GM23338 (cell line): ENCODE results near the gene EIF4A3. TPM values are rescaled to one million over a fixed set of nuclear protein-coding genes. Genes with fewer than 3 reads are reported as not detected.

Experiments
- ATAC-seq: fragments of 200-7000 bp; cut with Tn5 transposase; 3 replicates; pipeline ENCODE4 v1.9.1; 2020
- DNase-seq: peaks from one replicate; pipeline ENCODE4 v3.0.0-alpha.2; 2015; ENCODE audit warnings: low spot score
- H2AFZ ChIP-seq: fragments of 200-600 bp; sonication (generic); 2 replicates; pipeline ENCODE4 v1.8.0; 2016; ENCODE audit warnings: antibody characterized with exemption, mild to moderate bottlenecking, moderate library complexity
- H3F3A ChIP-seq: fragments of 200-600 bp; sonication (generic); replicated peaks from 2 replicates; pipeline ENCODE4 v1.8.0; 2017; ENCODE audit warnings: antibody characterized with exemption, mixed run types, low read depth
- H3K27ac ChIP-seq: fragments of 200-600 bp; sonication (generic); 2 replicates; pipeline ENCODE4 v1.6.1; 2016; ENCODE audit warnings: low read depth
- H3K27me3 ChIP-seq: fragments of 200-600 bp; sonication (generic); 2 replicates; pipeline ENCODE4 v1.8.0; 2016; ENCODE audit warnings: mild to moderate bottlenecking, mixed run types, moderate library complexity; ENCODE audit not compliant: insufficient read depth
- H3K36me3 ChIP-seq: fragments of 200-600 bp; sonication (generic); 2 replicates; pipeline ENCODE4 v1.8.0; 2016; ENCODE audit warnings: mild to moderate bottlenecking; ENCODE audit not compliant: insufficient read depth
- H3K4me1 ChIP-seq: fragments of 200-600 bp; sonication (generic); 2 replicates; pipeline ENCODE4 v1.8.0; 2016; ENCODE audit warnings: mild to moderate bottlenecking, moderate library complexity; ENCODE audit not compliant: insufficient read depth
- H3K4me2 ChIP-seq: fragments of 200-600 bp; sonication (generic); 2 replicates; pipeline ENCODE4 v1.7.1; 2017; ENCODE audit warnings: mixed run types
- H3K4me3 ChIP-seq: fragments of 200-600 bp; sonication (generic); 2 replicates; pipeline ENCODE4 v1.6.1; 2016; ENCODE audit warnings: mixed run types
- H3K79me2 ChIP-seq: fragments of 200-600 bp; sonication (generic); replicated peaks from 2 replicates; pipeline ENCODE4 v1.8.0; 2017; ENCODE audit warnings: mild to moderate bottlenecking; ENCODE audit not compliant: insufficient read depth
- H3K9me2 ChIP-seq: fragments of 200-600 bp; sonication (generic); 2 replicates; pipeline ENCODE4 v1.8.0; 2017; ENCODE audit not compliant: insufficient read depth
- H4K20me1 ChIP-seq: fragments of 200-600 bp; sonication (generic); replicated peaks from 2 replicates; pipeline ENCODE4 v1.8.0; 2017; ENCODE audit warnings: mild to moderate bottlenecking; ENCODE audit not compliant: insufficient read depth
- H3K27ac Mint-ChIP-seq: 2 replicates; pipeline ENCODE4 v1.8.0; 2020; ENCODE audit warnings: inconsistent platforms, mild to moderate bottlenecking, moderate library complexity, mixed read lengths
- H3K27me3 Mint-ChIP-seq: 3 replicates; pipeline ENCODE4 v1.8.0; 2022; ENCODE audit warnings: low read depth, mild to moderate bottlenecking, moderate library complexity, mixed read lengths, inconsistent platforms; ENCODE audit not compliant: insufficient read depth, poor library complexity
- H3K36me3 Mint-ChIP-seq: 3 replicates; pipeline ENCODE4 v1.8.0; 2021; ENCODE audit warnings: low read depth, mild to moderate bottlenecking, inconsistent platforms, moderate library complexity, mixed read lengths
- H3K4me1 Mint-ChIP-seq: 3 replicates; pipeline ENCODE4 v1.8.0; 2020; ENCODE audit warnings: mild to moderate bottlenecking, inconsistent platforms, mixed read lengths
- H3K4me3 Mint-ChIP-seq: 3 replicates; pipeline ENCODE4 v1.8.0; 2021; ENCODE audit warnings: moderate library complexity, mild to moderate bottlenecking, inconsistent platforms, mixed read lengths
- H3K9me3 Mint-ChIP-seq: 3 replicates; pipeline ENCODE4 v1.8.0; 2020; ENCODE audit warnings: moderate library complexity, mild to moderate bottlenecking, inconsistent platforms, mixed read lengths
- CREB1 ChIP-seq: fragments of 250-450 bp; sonication (Bioruptor Pico); IDR thresholded peaks from 2 replicates; pipeline ENCODE4 v1.5.0; 2020; ENCODE audit warnings: low read depth, mild to moderate bottlenecking, moderate library complexity
- EZH2 ChIP-seq: fragments of 200-600 bp; sonication (generic); IDR thresholded peaks from one replicate; pipeline ENCODE4 v1.8.0; 2017; ENCODE audit warnings: antibody characterized with exemption, mild to moderate bottlenecking, low read depth; ENCODE audit not compliant: unreplicated experiment
- EZH2phosphoT487 ChIP-seq: fragments of 200-600 bp; sonication (generic); IDR thresholded peaks from one replicate; pipeline ENCODE4 v1.8.1; 2018; ENCODE audit warnings: antibody characterized with exemption; ENCODE audit not compliant: unreplicated experiment
- JUNB ChIP-seq: IDR thresholded peaks from one replicate; pipeline ENCODE4 v1.6.1; 2016; ENCODE audit warnings: antibody characterized with exemption; ENCODE audit not compliant: unreplicated experiment
- NANOG ChIP-seq: IDR thresholded peaks from 2 replicates; pipeline ENCODE4 v1.6.1; 2016; ENCODE audit warnings: antibody characterized with exemption, borderline replicate concordance
- POLR2AphosphoS5 ChIP-seq: IDR thresholded peaks from 2 replicates; pipeline ENCODE4 v1.6.1; 2016; ENCODE audit warnings: antibody characterized with exemption, low read depth
- STAT1 ChIP-seq: IDR thresholded peaks from one replicate; pipeline ENCODE4 v1.6.1; 2016; ENCODE audit warnings: antibody characterized with exemption; ENCODE audit not compliant: unreplicated experiment
- ZNF114 ChIP-seq: fragments of 250-450 bp; sonication (Bioruptor Pico); IDR thresholded peaks from 2 replicates; pipeline ENCODE4 v1.5.0; 2020; ENCODE audit warnings: mild to moderate bottlenecking, moderate library complexity
- ZNF331 ChIP-seq: fragments of 250-450 bp; sonication (Bioruptor Pico); IDR thresholded peaks from 2 replicates; pipeline ENCODE4 v1.5.0; 2020; ENCODE audit warnings: low read depth, mild to moderate bottlenecking, moderate library complexity
- polyA plus RNA-seq: library from polyadenylated mRNA; unstranded; fragments of >200 nt; fragmentation: Nextera tagmentation; extraction: Ambion mirVana; gene quantifications from 2 replicates; pipeline ENCODE4 v1.2.1, GENCODE V29; 2016
- total RNA-seq: library from RNA; depleted of rRNA; stranded (reverse); fragments of >200 nt; shearing (Covaris generic); gene quantifications from 2 replicates; pipeline ENCODE4 v1.2.3, GENCODE V29; 2014
- TF ChIP-seq, protein P1 (sequence below): IDR thresholded peaks from 2 replicates; pipeline ENCODE4 v1.6.1; 2016; ENCODE audit warnings: antibody characterized with exemption
- TF ChIP-seq, protein P2 (sequence below), 2 experiments: fragments of 200-600 bp in 1 of 2; sonication (generic) in 1 of 2; conservative IDR thresholded peaks; 2 replicates each; pipeline versions ENCODE4 v1.5.1 to v1.6.1; 2016 to 2017; ENCODE audit warnings: antibody characterized with exemption in 2 of 2, low read depth in 2 of 2, mild to moderate bottlenecking in 2 of 2, moderate library complexity in 1 of 2
- TF ChIP-seq, protein P3 (sequence below): fragments of 250-450 bp; sonication (Bioruptor Pico); IDR thresholded peaks from 2 replicates; pipeline ENCODE4 v1.5.0; 2020; ENCODE audit warnings: mild to moderate bottlenecking, moderate library complexity
- TF ChIP-seq, protein P4 (sequence below): IDR thresholded peaks from one replicate; pipeline ENCODE4 v1.6.1; 2018; ENCODE audit warnings: antibody characterized with exemption; ENCODE audit not compliant: unreplicated experiment

EIF4A3 gene
- total and polyA plus RNA-seq, 2 experiments from 2014 or later = 146 to 156 TPM

DNA sequence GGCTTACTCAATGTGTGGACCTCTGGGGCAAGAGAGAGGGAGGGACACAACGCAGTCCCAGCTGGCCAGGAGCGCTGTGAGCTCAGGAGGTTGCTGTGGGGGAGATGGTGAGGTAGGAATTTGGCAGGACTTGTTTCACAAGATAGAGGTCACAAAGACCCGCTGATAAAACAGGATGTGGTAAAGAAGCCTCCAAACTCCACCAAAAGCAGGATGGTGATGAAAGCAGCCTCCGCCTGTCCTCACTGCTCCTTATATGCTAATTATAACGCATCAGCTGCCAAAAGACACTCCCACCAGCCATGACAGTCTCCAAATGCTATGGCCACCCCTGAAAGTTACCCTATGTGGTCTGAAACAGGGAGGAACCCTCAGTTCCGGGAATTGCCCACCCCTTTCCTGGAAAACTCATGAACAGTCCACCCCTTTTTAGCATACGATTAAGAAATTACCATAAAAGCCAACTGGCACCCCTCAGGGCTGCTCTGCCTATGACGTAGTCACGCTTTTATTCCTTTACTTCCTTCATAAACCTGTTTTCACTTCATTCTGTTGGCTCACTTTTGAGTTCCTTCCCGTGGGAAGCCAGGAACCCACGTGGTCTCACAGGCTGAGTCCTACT is 5.3 kb upstream of the EIF4A3 start:
- no peak overlapping the region for H3K27ac ChIP-seq
- peak overlapping the region; percentile 23; the same call in 1 of the 2 replicates for H3K4me2 ChIP-seq
- peaks cover 32% of the 10 kb centered on the region for H3K9me3 Mint-ChIP-seq
- H3K79me2 ChIP-seq = peaks cover 18% of the 10 kb centered on the region
- H2AFZ ChIP-seq = no peak overlapping the region
- 0 out of 2 replicates have a peak, but pooled peaks cover 8% of the 10 kb centered on the region for H3F3A ChIP-seq
- H3K27me3 ChIP-seq = peaks cover 8% of the 10 kb centered on the region
- H3K4me1 ChIP-seq = peaks cover 24% of the 10 kb centered on the region
- H3K36me3 Mint-ChIP-seq = peaks cover 26% of the 10 kb centered on the region
- no peak overlapping the region for H3K4me3 ChIP-seq
- no peaks in the 10 kb centered on the region for H3K9me2 ChIP-seq
- peaks cover 11% of the 10 kb centered on the region for H3K36me3 ChIP-seq
- peaks cover 16% of the 10 kb centered on the region for H3K27me3 Mint-ChIP-seq
- peaks cover 36% of the 10 kb centered on the region for H3K4me1 Mint-ChIP-seq
- H4K20me1 ChIP-seq = peaks cover 6% of the 10 kb centered on the region; the same call in 1 of the 2 replicates
- ATAC-seq = no peak
- no peak for TF ChIP-seq JUNB
- TF ChIP-seq ZNF331 (CRISPR knock-in tag) = no peak
- TF ChIP-seq CREB1 = no peak
- no peak for TF ChIP-seq ZNF114 (CRISPR knock-in tag)
- TF ChIP-seq, protein P1, sequence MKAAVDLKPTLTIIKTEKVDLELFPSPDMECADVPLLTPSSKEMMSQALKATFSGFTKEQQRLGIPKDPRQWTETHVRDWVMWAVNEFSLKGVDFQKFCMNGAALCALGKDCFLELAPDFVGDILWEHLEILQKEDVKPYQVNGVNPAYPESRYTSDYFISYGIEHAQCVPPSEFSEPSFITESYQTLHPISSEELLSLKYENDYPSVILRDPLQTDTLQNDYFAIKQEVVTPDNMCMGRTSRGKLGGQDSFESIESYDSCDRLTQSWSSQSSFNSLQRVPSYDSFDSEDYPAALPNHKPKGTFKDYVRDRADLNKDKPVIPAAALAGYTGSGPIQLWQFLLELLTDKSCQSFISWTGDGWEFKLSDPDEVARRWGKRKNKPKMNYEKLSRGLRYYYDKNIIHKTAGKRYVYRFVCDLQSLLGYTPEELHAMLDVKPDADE = no peak
- no peak for TF ChIP-seq EZH2
- TF ChIP-seq POLR2AphosphoS5 = no peak
- TF ChIP-seq STAT1 = no peak
- TF ChIP-seq, protein P2, sequence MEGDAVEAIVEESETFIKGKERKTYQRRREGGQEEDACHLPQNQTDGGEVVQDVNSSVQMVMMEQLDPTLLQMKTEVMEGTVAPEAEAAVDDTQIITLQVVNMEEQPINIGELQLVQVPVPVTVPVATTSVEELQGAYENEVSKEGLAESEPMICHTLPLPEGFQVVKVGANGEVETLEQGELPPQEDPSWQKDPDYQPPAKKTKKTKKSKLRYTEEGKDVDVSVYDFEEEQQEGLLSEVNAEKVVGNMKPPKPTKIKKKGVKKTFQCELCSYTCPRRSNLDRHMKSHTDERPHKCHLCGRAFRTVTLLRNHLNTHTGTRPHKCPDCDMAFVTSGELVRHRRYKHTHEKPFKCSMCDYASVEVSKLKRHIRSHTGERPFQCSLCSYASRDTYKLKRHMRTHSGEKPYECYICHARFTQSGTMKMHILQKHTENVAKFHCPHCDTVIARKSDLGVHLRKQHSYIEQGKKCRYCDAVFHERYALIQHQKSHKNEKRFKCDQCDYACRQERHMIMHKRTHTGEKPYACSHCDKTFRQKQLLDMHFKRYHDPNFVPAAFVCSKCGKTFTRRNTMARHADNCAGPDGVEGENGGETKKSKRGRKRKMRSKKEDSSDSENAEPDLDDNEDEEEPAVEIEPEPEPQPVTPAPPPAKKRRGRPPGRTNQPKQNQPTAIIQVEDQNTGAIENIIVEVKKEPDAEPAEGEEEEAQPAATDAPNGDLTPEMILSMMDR (conservative IDR thresholded peaks at IDR 0.05; ENCODE audit: low read depth in 2 of 2) = no peak
- TF ChIP-seq EZH2phosphoT487 = no peak
- TF ChIP-seq, protein P3, sequence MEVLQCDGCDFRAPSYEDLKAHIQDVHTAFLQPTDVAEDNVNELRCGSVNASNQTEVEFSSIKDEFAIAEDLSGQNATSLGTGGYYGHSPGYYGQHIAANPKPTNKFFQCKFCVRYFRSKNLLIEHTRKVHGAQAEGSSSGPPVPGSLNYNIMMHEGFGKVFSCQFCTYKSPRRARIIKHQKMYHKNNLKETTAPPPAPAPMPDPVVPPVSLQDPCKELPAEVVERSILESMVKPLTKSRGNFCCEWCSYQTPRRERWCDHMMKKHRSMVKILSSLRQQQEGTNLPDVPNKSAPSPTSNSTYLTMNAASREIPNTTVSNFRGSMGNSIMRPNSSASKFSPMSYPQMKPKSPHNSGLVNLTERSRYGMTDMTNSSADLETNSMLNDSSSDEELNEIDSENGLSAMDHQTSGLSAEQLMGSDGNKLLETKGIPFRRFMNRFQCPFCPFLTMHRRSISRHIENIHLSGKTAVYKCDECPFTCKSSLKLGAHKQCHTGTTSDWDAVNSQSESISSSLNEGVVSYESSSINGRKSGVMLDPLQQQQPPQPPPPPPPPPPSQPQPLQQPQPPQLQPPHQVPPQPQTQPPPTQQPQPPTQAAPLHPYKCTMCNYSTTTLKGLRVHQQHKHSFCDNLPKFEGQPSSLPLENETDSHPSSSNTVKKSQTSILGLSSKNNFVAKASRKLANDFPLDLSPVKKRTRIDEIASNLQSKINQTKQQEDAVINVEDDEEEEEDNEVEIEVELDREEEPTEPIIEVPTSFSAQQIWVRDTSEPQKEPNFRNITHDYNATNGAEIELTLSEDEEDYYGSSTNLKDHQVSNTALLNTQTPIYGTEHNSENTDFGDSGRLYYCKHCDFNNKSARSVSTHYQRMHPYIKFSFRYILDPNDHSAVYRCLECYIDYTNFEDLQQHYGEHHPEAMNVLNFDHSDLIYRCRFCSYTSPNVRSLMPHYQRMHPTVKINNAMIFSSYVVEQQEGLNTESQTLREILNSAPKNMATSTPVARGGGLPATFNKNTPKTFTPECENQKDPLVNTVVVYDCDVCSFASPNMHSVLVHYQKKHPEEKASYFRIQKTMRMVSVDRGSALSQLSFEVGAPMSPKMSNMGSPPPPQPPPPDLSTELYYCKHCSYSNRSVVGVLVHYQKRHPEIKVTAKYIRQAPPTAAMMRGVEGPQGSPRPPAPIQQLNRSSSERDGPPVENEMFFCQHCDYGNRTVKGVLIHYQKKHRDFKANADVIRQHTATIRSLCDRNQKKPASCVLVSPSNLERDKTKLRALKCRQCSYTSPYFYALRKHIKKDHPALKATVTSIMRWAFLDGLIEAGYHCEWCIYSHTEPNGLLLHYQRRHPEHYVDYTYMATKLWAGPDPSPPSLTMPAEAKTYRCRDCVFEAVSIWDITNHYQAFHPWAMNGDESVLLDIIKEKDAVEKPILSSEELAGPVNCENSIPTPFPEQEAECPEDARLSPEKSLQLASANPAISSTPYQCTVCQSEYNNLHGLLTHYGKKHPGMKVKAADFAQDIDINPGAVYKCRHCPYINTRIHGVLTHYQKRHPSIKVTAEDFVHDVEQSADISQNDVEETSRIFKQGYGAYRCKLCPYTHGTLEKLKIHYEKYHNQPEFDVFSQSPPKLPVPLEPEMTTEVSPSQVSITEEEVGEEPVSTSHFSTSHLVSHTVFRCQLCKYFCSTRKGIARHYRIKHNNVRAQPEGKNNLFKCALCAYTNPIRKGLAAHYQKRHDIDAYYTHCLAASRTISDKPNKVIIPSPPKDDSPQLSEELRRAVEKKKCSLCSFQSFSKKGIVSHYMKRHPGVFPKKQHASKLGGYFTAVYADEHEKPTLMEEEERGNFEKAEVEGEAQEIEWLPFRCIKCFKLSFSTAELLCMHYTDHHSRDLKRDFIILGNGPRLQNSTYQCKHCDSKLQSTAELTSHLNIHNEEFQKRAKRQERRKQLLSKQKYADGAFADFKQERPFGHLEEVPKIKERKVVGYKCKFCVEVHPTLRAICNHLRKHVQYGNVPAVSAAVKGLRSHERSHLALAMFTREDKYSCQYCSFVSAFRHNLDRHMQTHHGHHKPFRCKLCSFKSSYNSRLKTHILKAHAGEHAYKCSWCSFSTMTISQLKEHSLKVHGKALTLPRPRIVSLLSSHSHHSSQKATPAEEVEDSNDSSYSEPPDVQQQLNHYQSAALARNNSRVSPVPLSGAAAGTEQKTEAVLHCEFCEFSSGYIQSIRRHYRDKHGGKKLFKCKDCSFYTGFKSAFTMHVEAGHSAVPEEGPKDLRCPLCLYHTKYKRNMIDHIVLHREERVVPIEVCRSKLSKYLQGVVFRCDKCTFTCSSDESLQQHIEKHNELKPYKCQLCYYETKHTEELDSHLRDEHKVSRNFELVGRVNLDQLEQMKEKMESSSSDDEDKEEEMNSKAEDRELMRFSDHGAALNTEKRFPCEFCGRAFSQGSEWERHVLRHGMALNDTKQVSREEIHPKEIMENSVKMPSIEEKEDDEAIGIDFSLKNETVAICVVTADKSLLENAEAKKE (CRISPR knock-in tag) = no peak
- TF ChIP-seq NANOG = no peak
- TF ChIP-seq, protein P4, sequence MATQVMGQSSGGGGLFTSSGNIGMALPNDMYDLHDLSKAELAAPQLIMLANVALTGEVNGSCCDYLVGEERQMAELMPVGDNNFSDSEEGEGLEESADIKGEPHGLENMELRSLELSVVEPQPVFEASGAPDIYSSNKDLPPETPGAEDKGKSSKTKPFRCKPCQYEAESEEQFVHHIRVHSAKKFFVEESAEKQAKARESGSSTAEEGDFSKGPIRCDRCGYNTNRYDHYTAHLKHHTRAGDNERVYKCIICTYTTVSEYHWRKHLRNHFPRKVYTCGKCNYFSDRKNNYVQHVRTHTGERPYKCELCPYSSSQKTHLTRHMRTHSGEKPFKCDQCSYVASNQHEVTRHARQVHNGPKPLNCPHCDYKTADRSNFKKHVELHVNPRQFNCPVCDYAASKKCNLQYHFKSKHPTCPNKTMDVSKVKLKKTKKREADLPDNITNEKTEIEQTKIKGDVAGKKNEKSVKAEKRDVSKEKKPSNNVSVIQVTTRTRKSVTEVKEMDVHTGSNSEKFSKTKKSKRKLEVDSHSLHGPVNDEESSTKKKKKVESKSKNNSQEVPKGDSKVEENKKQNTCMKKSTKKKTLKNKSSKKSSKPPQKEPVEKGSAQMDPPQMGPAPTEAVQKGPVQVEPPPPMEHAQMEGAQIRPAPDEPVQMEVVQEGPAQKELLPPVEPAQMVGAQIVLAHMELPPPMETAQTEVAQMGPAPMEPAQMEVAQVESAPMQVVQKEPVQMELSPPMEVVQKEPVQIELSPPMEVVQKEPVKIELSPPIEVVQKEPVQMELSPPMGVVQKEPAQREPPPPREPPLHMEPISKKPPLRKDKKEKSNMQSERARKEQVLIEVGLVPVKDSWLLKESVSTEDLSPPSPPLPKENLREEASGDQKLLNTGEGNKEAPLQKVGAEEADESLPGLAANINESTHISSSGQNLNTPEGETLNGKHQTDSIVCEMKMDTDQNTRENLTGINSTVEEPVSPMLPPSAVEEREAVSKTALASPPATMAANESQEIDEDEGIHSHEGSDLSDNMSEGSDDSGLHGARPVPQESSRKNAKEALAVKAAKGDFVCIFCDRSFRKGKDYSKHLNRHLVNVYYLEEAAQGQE = no peak
- DNase-seq = no peak
- no peak overlapping the region for H3K27ac Mint-ChIP-seq
- H3K4me3 Mint-ChIP-seq = no peak overlapping the region
